SJSA1 (cell line): ENCODE measurements around the gene MEA1. TPM values are rescaled to one million over a fixed set of nuclear protein-coding genes. Genes with fewer than 3 reads are reported as not detected.

Experiments
- DNase-seq, 2 experiments: peaks; one replicate each; pipeline ENCODE4 v3.0.0-alpha.2; 2015 to 2020; ENCODE audit warnings: low spot score in 2 of 2, low read depth in 1 of 2
- H3K27ac ChIP-seq: fragments of 250-450 bp; sonication (Bioruptor Pico); 2 replicates; pipeline ENCODE4 v1.5.1; 2020; ENCODE audit warnings: mild to moderate bottlenecking, moderate library complexity
- H3K27me3 ChIP-seq: fragments of 250-450 bp; sonication (Bioruptor Pico); replicated peaks from 2 replicates; pipeline ENCODE4 v1.5.1; 2020; ENCODE audit warnings: mild to moderate bottlenecking, moderate library complexity
- H3K36me3 ChIP-seq: fragments of 250-450 bp; sonication (Bioruptor Pico); 2 replicates; pipeline ENCODE4 v1.5.1; 2020; ENCODE audit warnings: mild to moderate bottlenecking
- H3K4me1 ChIP-seq: fragments of 250-450 bp; sonication (Bioruptor Pico); replicated peaks from 2 replicates; pipeline ENCODE4 v1.6.1; 2021; ENCODE audit warnings: mild to moderate bottlenecking
- H3K4me3 ChIP-seq: fragments of 250-450 bp; sonication (Bioruptor Pico); 2 replicates; pipeline ENCODE4 v1.5.1; 2020; ENCODE audit warnings: mild to moderate bottlenecking
- H3K9me3 ChIP-seq: fragments of 250-450 bp; sonication (Bioruptor Pico); replicated peaks from 2 replicates; pipeline ENCODE4 v1.5.1; 2020; ENCODE audit warnings: mild to moderate bottlenecking
- total RNA-seq: library from RNA; depleted of rRNA; stranded (reverse); fragments of >200 nt; shearing (Covaris generic); gene quantifications from 2 replicates; pipeline ENCODE4 v1.2.3, GENCODE V29; 2014; rRNA removed

MEA1 gene
- 118 and 134 TPM in 2 replicates for total RNA-seq

DNA sequence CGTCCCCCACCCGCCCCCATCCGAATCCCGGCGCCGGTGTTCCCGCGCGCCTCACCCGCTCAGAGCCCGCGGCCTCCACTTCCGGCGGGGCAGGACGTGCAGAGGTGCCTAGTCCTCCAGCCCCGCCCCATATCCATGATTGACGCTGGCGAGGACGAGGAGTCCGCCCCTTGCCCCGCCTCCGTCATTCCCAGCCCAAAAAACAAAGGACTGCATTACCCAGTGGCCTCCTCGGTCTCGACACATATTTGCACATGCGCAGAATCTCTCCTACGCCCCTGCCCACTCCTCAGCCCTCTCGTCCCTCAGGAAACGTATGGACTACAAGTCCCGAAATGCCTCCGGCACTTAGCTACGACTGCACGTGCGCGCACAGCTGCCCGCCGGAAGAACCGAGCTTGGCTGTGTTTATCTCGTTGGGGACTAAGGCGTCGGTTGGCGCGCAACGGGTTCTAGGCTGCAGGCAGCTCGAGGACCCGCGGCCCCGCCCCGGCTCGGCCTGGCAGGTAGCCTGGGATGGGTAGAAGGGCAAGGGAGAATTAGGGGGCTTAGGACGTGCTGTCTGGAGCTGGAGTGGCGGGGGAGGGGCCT is at the start of gene MEA1, which contains the start of gene KLHDC3:
MEA1 (minus strand) TSS at position 104 of the 591 bp plus-strand sequence. CDS start 133 bp downstream, outside the sequence.
KLHDC3 (plus strand) TSS at position 407 of the 591 bp plus-strand sequence. CDS start 2,944 bp downstream, outside the sequence.
- H3K4me3 ChIP-seq: peak within 1 kb of the TSS; percentile 59
- DNase-seq: peak; percentile 99 to 100
- H3K4me1 ChIP-seq: peaks cover 7% of the 10 kb centered on the region; the same call in 1 of the 2 replicates
- peak within 1 kb of the TSS; percentile 53 for H3K27ac ChIP-seq
- no peaks in the 10 kb centered on the region for H3K9me3 ChIP-seq
- peaks cover 73% of the 10 kb centered on the region for H3K36me3 ChIP-seq
- H3K27me3 ChIP-seq: no peaks in the 10 kb centered on the region

- Histone ChIP-seq H3K27ac (no peak overlapping the region), H3K4me1 (peaks cover 14% of the 10 kb centered on the region), H3K4me3 (no peak overlapping the region), H3K36me3 (peaks cover 13% of the 10 kb centered on the region), H3K27me3 (no peaks in the 10 kb centered on the region), H3K9me3 (no peaks in the 10 kb centered on the region)
- DNase-seq: no peak
These were observed 49.1 kb upstream of the MEA1 start for GRCh38 chr6:43062818-43063217.

GRCh38 chr6:43061861-43062260 is 48.1 kb upstream of the MEA1 start:
- Histone ChIP-seq H3K27me3 (no peaks in the 10 kb centered on the region), H3K36me3 (peaks cover 20% of the 10 kb centered on the region), H3K27ac (no peak overlapping the region), H3K9me3 (no peaks in the 10 kb centered on the region), H3K4me3 (no peak overlapping the region), H3K4me1 (peaks cover 14% of the 10 kb centered on the region)
- no peak for DNase-seq

GRCh38 chr6:43060755-43061633 is 47.2 kb upstream of the MEA1 start:
- Histone ChIP-seq H3K9me3 (no peaks in the 10 kb centered on the region), H3K27me3 (no peaks in the 10 kb centered on the region), H3K36me3 (peaks cover 23% of the 10 kb centered on the region), H3K27ac (no peak overlapping the region), H3K4me3 (no peak overlapping the region), H3K4me1 (peaks cover 14% of the 10 kb centered on the region)
- no peak for DNase-seq

- Histone ChIP-seq H3K4me1 (peaks cover 14% of the 10 kb centered on the region), H3K4me3 (peak overlapping the region; percentile 63), H3K9me3 (no peaks in the 10 kb centered on the region), H3K36me3 (peaks cover 29% of the 10 kb centered on the region), H3K27ac (peak overlapping the region; percentile 67), H3K27me3 (no peaks in the 10 kb centered on the region)
- DNase-seq: no peak
These were observed 46.4 kb upstream of the MEA1 start for GRCh38 chr6:43060034-43060754.

DNA sequence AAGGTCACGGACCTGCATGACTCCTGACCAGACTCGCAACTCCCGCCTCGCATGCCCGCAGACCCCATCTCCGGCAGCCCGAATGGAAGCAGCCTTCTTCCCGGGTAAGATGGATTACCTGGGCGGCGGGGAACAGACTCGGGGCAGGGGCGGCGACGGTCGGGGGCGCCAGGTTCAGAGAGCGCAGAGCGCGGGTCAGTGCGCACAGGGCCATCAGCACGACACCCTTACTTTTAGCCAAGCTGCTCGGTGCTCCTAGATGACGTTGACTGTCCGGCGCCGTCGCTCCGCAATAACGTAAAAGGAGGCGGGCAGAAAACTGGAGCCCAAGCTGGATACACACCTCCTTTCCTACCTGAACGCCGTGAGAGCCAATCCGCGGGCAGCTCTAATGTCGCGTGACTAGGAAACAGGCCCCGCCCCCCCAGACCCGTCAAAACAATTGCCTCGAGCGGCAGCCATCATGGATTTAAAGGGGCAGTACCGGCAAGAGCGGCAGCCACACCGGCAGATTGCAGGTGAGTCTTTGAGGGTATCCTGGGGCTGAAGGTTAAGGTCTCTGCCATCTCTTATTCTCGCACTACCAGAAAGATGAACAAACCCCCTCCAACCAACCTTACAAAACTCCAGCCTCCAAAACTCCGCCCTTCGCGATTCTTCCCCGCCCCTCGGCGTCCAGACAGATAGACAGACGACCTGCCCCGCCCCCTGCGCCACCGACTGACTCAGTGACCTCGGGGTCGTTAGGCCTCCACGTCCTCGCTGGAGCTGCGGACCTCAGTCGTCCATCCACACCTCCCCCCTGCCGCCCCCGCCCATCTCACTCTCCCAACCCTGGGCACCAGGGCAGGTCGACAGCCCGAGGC is 45.7 kb upstream of the MEA1 start, which contains the start of the genes KLC4 and MRPL2:
KLC4 (plus strand) TSS at position 464 of the 866 bp plus-strand sequence. CDS start 1,705 bp downstream, outside the sequence.
MRPL2 (minus strand) TSS at position 267 of the 866 bp plus-strand sequence; CDS start at position 214, 53 bp downstream.
- no peaks in the 10 kb centered on the region for H3K9me3 ChIP-seq
- H3K27ac ChIP-seq: peak within 1 kb of the TSS; percentile 67
- H3K36me3 ChIP-seq: peaks cover 33% of the 10 kb centered on the region
- H3K4me3 ChIP-seq: peak within 1 kb of the TSS; percentile 63
- H3K4me1 ChIP-seq: peaks cover 14% of the 10 kb centered on the region
- DNase-seq: peak; percentile 98
- no peaks in the 10 kb centered on the region for H3K27me3 ChIP-seq

DNA sequence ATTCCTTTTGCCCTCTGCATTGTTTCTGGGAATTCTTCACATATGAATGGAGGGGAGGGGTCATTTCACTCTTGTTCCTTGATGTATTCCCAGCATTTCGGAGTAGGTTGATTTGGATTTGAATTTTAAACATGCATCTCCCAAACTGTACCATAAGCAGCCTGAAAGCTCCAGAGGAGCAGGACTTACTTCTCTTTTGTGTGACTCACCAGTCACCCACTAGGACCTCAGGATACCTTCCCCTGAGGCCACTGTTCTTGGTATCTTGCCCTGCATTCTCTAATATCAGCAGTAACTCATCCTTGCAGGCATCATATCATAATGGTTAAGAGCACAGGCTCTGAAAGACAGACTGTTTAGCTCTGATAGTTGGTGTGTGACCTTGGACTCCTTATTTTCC is 44.8 kb upstream of the MEA1 start:
- Histone ChIP-seq H3K27ac (peak overlapping the region; percentile 67; the same call in 1 of the 2 replicates), H3K9me3 (no peaks in the 10 kb centered on the region)
- DNase-seq: no peak

GRCh38 chr6:43055966-43056365 is 42.2 kb upstream of the MEA1 start:
- Histone ChIP-seq H3K9me3 (no peaks in the 10 kb centered on the region), H3K4me3 (no peak overlapping the region), H3K4me1 (peaks cover 32% of the 10 kb centered on the region), H3K36me3 (peaks cover 55% of the 10 kb centered on the region), H3K27ac (no peak overlapping the region), H3K27me3 (no peaks in the 10 kb centered on the region)
- DNase-seq: no peak

More for the DNA sequence above, 44.8 kb upstream of the MEA1 start:
- H3K36me3 ChIP-seq: peaks cover 37% of the 10 kb centered on the region
- H3K27me3 ChIP-seq: no peaks in the 10 kb centered on the region
- H3K4me3 ChIP-seq: peak overlapping the region; percentile 63
- peaks cover 19% of the 10 kb centered on the region for H3K4me1 ChIP-seq

GRCh38 chr6:43054206-43054943 is 40.6 kb upstream of the MEA1 start:
- peak overlapping the region; percentile 57 for H3K4me3 ChIP-seq
- DNase-seq: no peak
- peaks cover 71% of the 10 kb centered on the region for H3K36me3 ChIP-seq
- peak overlapping the region; percentile 74; the same call in 1 of the 2 replicates for H3K27ac ChIP-seq
- no peaks in the 10 kb centered on the region for H3K9me3 ChIP-seq
- peaks cover 27% of the 10 kb centered on the region for H3K4me1 ChIP-seq
- no peaks in the 10 kb centered on the region for H3K27me3 ChIP-seq

DNA sequence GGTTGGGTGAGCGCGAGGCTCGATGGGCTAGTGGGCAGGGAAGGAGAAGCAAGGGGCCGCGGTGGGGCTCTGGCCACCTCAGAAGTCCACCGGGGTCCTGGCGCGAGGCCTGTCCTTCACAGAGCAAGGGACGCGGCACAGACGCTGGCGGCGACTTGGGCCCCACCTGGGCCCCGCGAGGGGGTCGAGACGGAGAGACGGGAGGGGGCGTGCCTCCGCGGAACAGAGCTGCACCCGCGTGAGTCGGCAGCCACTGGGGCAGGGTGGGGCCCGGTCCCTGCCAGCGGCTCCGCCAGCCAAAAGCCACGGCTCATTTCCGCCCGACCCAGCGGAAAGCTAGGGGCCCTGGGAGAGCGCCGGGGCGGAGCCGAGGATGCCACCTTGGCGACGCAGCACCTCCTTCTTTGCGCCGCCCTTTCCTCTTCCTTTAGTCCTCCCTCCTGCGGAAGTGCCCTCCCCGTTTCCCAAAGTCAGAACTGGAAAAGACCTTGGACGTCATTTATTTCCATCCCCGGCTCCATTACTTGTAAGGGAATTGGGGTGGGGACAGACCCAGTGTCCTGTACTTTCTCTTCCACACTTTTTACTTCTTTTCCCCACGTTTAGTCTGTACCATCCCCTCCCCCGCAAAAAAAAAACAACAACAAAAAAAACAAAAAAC is 39.9 kb upstream of the MEA1 start, which contains the start of gene CUL7:
CUL7 (minus strand) TSS at position 307 of the 661 bp plus-strand sequence. CDS start 1,063 bp downstream, outside the sequence.
- Histone ChIP-seq H3K27me3 (no peaks in the 10 kb centered on the region), H3K4me3 (peak within 1 kb of the TSS; percentile 57), H3K36me3 (peaks cover 73% of the 10 kb centered on the region), H3K4me1 (peaks cover 26% of the 10 kb centered on the region), H3K9me3 (no peaks in the 10 kb centered on the region), H3K27ac (peak within 1 kb of the TSS; percentile 74)
- peak; percentile 95 to 96 for DNase-seq

DNA sequence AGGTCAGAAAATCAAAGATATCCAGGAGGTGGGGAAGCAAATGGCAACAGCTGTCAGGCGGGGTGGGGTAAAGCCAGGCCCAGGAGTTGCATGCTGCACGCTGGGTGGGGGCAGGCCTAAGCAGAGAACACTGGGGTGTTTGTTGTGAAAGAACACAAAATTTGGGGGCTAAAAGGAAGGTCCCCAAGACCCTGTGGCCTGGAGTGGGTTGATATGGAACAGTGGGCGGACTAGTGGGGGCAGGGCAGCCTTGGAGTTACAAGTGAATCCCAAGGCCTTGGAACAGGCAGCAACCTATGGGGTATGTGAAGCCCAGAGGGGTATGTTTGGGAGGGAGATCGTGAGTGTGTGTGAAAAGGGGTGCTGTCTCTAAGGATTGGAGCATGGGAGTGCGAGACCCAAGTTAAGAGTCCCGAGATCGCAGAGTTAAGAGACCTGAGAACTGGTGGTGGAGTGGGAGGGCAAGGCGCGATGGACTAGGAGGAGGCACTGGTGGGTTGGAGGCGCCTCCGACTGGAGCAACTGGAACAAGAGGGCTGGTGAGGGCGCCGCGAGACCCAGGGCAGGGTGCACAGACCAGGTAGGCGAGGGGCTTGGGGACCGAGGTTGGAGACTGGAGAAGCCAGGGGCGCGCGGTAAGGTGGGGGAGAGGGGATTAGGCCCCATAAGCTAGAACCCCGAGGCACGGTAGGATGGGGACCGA is 39.2 kb upstream of the MEA1 start:
- DNase-seq: no peak
- peaks cover 19% of the 10 kb centered on the region for H3K4me1 ChIP-seq
- H3K27me3 ChIP-seq: no peaks in the 10 kb centered on the region
- peaks cover 69% of the 10 kb centered on the region for H3K36me3 ChIP-seq
- H3K9me3 ChIP-seq: no peaks in the 10 kb centered on the region
- peak overlapping the region; percentile 74 for H3K27ac ChIP-seq
- H3K4me3 ChIP-seq: peak overlapping the region; percentile 57
